Measurements from ENCODE around the gene SP110. TPM values are rescaled to one million over a fixed set of nuclear protein-coding genes. Genes with fewer than 3 reads are reported as not detected.

The SP110 gene
- total and polyA plus RNA-seq, 8 donors, result 4.3 to 13.7 (median 7.8) TPM

- no peak overlapping the region for H3K27ac ChIP-seq
- no peak for ATAC-seq
- no peak for TF ChIP-seq CTCF (IDR thresholded peaks at IDR 0.05)
- H3K36me3 ChIP-seq, result no peaks in the 10 kb centered on the region
- H3K4me3 ChIP-seq, result no peak overlapping the region
- DNase-seq, result no peak
- no peaks in the 10 kb centered on the region for H3K9me3 ChIP-seq
- H3K27me3 ChIP-seq, result no peaks in the 10 kb centered on the region
- no peak for FAIRE-seq
- H3K4me1 ChIP-seq, result no peaks in the 10 kb centered on the region
- WGBS, 2 donors, result 89 to 92% methylated on average over 5 of the region's 5 CpGs
- intact Hi-C loops (cut with DNase I), result loop anchor here in 1 of 3 donors (10.0 kb wide), 1 partner anchor 154 kb away; no protein-coding TSS in a partner anchor
Observed at GRCh38 chr2:230158468-230158867, 61.3 kb downstream of the SP110 start.

GRCh38 chr2:230156782-230157699 is 62.7 kb downstream of the SP110 start:
- intact Hi-C loops (cut with DNase I), result loop anchor here in 1 of 3 donors (10.0 kb wide), 1 partner anchor 152 kb away; no protein-coding TSS in a partner anchor
- H3K27ac ChIP-seq, result no peak overlapping the region
- H3K4me3 ChIP-seq, result no peak overlapping the region
- H3K9me3 ChIP-seq, result no peaks in the 10 kb centered on the region
- DNase-seq (no peak), ATAC-seq (no peak), FAIRE-seq (no peak)
- 84 to 88% methylated on average over 24 to 25 of the region's 25 CpGs for WGBS, 2 donors
- no peaks in the 10 kb centered on the region for H3K27me3 ChIP-seq
- no peaks in the 10 kb centered on the region for H3K36me3 ChIP-seq
- no peak for TF ChIP-seq CTCF (IDR thresholded peaks at IDR 0.05)
- no peaks in the 10 kb centered on the region for H3K4me1 ChIP-seq

GRCh38 chr2:230155359-230155758 is 64.4 kb downstream of the SP110 start:
- FAIRE-seq (no peak), ATAC-seq (no peak), DNase-seq (no peak)
- Histone ChIP-seq H3K9me3 (no peaks in the 10 kb centered on the region), H3K4me1 (no peaks in the 10 kb centered on the region), H3K27me3 (no peaks in the 10 kb centered on the region), H3K4me3 (no peak overlapping the region), H3K27ac (no peak overlapping the region), H3K36me3 (no peaks in the 10 kb centered on the region)
- TF ChIP-seq CTCF (IDR thresholded peaks at IDR 0.05), result no peak
- 66 to 77% methylated on average over 7 of the region's 7 CpGs for WGBS, 2 donors
- intact Hi-C loops (cut with DNase I), result loop anchor here in 1 of 3 donors (10.0 kb wide), 1 partner anchor 151 kb away; no protein-coding TSS in a partner anchor

GRCh38 chr2:230153390-230153976 is 66.3 kb downstream of the SP110 start:
- FAIRE-seq (no peak), DNase-seq (no peak), ATAC-seq (no peak)
- H3K4me3 ChIP-seq, result no peak overlapping the region
- no peak for TF ChIP-seq CTCF (IDR thresholded peaks at IDR 0.05)
- H3K27me3 ChIP-seq, result no peaks in the 10 kb centered on the region
- no peaks in the 10 kb centered on the region for H3K36me3 ChIP-seq
- H3K27ac ChIP-seq, result no peak overlapping the region
- H3K4me1 ChIP-seq, result no peaks in the 10 kb centered on the region
- intact Hi-C loops (cut with DNase I), result loop anchor here in 1 of 3 donors (10.0 kb wide), 1 partner anchor 149 kb away; no protein-coding TSS in a partner anchor
- WGBS, 2 donors, result 35 to 67% methylated on average over 2 of the region's 2 CpGs
- no peaks in the 10 kb centered on the region for H3K9me3 ChIP-seq

Measured in pancreas (tissue), 10 donors.